GM12874 (cell line): ENCODE results near the gene SNX11.

ENCODE experiments used
- TF ChIP-seq, protein P1 (sequence below): IDR thresholded peaks from 2 replicates; pipeline ENCODE4 v1.5.1; 2011; ENCODE audit warnings: low read depth, mild to moderate bottlenecking, control low read depth, low read length, moderate library complexity; ENCODE audit not compliant: insufficient read depth

SNX11 gene, protein sequence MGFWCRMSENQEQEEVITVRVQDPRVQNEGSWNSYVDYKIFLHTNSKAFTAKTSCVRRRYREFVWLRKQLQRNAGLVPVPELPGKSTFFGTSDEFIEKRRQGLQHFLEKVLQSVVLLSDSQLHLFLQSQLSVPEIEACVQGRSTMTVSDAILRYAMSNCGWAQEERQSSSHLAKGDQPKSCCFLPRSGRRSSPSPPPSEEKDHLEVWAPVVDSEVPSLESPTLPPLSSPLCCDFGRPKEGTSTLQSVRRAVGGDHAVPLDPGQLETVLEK

GRCh38 chr17:48107137-48108055, at the start of gene SNX11:
SNX11 (plus strand) TSS chr17:48107766; CDS start chr17:48112044, 4,278 bp downstream.
- TF ChIP-seq, protein P1, sequence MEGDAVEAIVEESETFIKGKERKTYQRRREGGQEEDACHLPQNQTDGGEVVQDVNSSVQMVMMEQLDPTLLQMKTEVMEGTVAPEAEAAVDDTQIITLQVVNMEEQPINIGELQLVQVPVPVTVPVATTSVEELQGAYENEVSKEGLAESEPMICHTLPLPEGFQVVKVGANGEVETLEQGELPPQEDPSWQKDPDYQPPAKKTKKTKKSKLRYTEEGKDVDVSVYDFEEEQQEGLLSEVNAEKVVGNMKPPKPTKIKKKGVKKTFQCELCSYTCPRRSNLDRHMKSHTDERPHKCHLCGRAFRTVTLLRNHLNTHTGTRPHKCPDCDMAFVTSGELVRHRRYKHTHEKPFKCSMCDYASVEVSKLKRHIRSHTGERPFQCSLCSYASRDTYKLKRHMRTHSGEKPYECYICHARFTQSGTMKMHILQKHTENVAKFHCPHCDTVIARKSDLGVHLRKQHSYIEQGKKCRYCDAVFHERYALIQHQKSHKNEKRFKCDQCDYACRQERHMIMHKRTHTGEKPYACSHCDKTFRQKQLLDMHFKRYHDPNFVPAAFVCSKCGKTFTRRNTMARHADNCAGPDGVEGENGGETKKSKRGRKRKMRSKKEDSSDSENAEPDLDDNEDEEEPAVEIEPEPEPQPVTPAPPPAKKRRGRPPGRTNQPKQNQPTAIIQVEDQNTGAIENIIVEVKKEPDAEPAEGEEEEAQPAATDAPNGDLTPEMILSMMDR, result peak; percentile 23; the same call in 1 of the 2 replicates

DNA sequence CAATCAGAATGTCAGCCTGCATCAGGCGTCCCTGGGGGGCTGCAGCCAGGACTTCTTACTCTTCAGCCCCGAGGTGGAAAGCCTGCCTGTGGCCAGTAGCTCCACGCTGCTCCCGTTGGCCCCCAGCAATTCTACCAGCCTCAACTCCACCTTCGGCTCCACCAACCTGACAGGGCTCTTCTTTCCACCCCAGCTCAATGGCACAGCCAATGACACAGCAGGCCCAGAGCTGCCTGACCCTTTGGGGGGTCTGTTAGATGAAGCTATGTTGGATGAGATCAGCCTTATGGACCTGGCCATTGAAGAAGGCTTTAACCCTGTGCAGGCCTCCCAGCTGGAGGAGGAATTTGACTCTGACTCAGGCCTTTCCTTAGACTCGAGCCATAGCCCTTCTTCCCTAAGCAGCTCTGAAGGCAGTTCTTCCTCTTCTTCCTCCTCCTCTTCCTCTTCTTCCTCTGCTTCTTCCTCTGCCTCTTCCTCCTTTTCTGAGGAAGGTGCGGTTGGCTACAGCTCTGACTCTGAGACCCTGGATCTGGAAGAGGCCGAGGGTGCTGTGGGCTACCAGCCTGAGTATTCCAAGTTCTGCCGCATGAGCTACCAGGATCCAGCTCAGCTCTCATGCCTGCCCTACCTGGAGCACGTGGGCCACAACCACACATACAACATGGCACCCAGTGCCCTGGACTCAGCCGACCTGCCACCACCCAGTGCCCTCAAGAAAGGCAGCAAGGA, 49.0 kb upstream of the SNX11 start:
- TF ChIP-seq, protein P1, result no peak

GRCh38 chr17:48059125-48059668, 48.4 kb upstream of the SNX11 start:
- TF ChIP-seq, protein P1, result no peak

DNA sequence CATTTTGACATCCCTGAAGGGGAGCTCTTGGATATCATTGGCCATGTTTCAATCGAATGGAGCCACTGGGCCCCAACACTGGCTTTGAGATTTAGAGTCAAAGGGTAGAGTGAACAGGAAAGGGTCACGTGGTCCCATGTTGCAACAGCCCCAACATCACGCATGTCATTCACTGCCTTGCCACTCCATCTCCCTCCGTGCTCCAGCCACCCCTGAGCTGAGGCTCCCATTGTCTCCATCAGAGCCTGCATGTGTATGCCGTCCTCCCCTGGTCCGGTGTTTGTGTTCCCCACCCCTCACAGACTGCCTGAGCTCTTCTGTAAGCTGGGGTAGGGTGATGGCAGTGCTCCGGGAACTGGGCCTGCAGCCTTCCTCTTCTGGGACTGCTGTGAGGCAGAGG, 47.3 kb upstream of the SNX11 start:
- TF ChIP-seq, protein P1, result no peak

DNA sequence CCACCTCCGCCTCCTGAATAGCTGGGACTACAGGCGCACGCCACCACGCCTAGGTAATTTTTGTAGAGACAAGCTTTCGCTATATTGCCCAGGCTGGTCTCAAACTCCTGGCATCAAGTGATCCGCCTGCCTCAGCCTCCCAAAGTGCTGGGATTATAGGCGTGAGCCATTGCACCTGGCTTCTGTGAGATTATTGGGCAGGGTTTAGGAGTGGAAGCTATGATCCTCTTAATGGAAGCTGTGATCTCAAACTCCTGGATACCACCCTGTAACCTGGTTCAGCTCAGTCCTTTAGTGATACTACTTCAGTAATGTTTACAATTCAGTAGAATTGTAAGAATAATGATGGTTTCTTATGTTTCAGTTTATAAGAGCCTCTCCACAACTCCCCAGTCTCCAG, 45.3 kb upstream of the SNX11 start:
- TF ChIP-seq, protein P1, result no peak

DNA sequence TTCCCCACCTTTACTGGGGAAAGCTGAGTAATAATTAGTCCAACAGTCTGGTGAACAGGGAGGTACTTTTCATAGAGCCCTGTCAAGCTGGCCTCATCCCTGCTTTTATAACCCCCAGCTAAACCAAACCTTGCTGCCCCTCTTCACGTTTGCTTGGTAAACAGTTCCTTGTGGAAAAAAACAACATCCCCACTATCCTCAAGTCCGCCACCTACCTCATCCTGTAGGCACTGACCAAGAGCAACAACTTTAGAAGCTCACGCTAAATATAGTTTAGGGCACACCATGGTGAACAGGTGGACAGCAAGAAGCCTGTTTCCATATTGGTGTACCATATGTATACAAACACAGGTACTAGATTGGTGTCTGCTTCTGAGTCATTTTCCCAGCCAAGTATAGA, 42.9 kb upstream of the SNX11 start:
- TF ChIP-seq, protein P1, result no peak
